Ovary (tissue), 9 donors: Measurements from ENCODE around the gene CDC42BPA. TPM values are rescaled to one million over a fixed set of nuclear protein-coding genes. Genes with fewer than 3 reads are reported as not detected.

Experiments used
- DNase-seq, 5 donors: peaks; one replicate each; pipeline ENCODE4 v3.0.0-alpha.2; 2019 to 2020
- H3K27ac ChIP-seq, 2 donors: fragments of 200-600 bp; one replicate each; pipeline versions ENCODE4 v1.5.1 to v1.8.0; 2019 to 2022
- H3K27me3 ChIP-seq: fragments of 200-600 bp; one replicate; pipeline ENCODE4 v1.8.0; 2022
- H3K36me3 ChIP-seq: fragments of 200-600 bp; sonication (generic); one replicate; pipeline ENCODE4 v1.5.1; 2019
- H3K4me1 ChIP-seq: one replicate; pipeline ENCODE4 v1.8.1; 2013; ENCODE audit warnings: mild to moderate bottlenecking, moderate library complexity; ENCODE audit not compliant: insufficient read depth
- H3K4me3 ChIP-seq: fragments of 200-600 bp; sonication (generic); one replicate; pipeline ENCODE4 v1.5.1; 2017
- H3K9me3 ChIP-seq, 2 donors: fragments of 200-600 bp in 1 of 2; sonication (generic) in 1 of 2; one replicate each; pipeline versions ENCODE4 v1.5.1 to v1.8.1; 2013 to 2019; ENCODE audit warnings: mild to moderate bottlenecking in 1 of 2, moderate library complexity in 1 of 2
- EP300 ChIP-seq: sonication (generic); formaldehyde crosslinking; IDR thresholded peaks from one replicate; pipeline ENCODE4 v1.6.1; 2017; ENCODE audit warnings: antibody characterized with exemption
- POLR2A ChIP-seq: fragments of 450-650 bp; IDR thresholded peaks from one replicate; pipeline ENCODE4 v1.6.1; 2017; ENCODE audit warnings: antibody characterized with exemption, mild to moderate bottlenecking, moderate library complexity
- WGBS, 3 donors: extraction: QIAGEN DNeasy Blood & Tissue Kit in 1 of 3; methylation state at CpG; one replicate each; pipeline versions ENCODE4 v1.1.5 to v1.1.7; 2013 to 2017; 5-methylcytosine and 5-hydroxymethylcytosine counted together
- intact Hi-C, 4 donors: fragments of 100-400 bp; cut with DNase I; formaldehyde crosslinking; loops; one replicate each; pipeline versions ENCODE4 v1.11.0 to v1.15.1; 2022 to 2023
- polyA plus RNA-seq, 2 donors: library from polyadenylated mRNA; stranded (reverse); fragments of 200-250 nt in 1 of 2; fragments of 350-450 nt in 1 of 2; fragmentation: Illumina TruSeq in 1 of 2; extraction: RNeasy Lipid Tissue Mini Kit (QIAGEN cat#74804) in 1 of 2; gene quantifications; one replicate each; pipeline ENCODE4 v1.2.3, GENCODE V29; 2013 to 2014
- total RNA-seq, 7 donors: library from RNA; depleted of rRNA in 2 of 7; stranded (reverse); fragments of >200 nt in 2 of 7; fragmentation: NEBNext Ultra II Directional in 3 of 7; extraction: Animal tissue kit (Norgen Biotek cat#: 25700) in 3 of 7; gene quantifications; one replicate each; pipeline versions ENCODE4 v1.1.0 to v1.2.4, GENCODE V29; 2016 to 2023
- TF ChIP-seq, protein P1 (sequence below), 3 donors: fragments of 450-650 bp in 2 of 3; fragments of 200-600 bp in 1 of 3; IDR thresholded peaks; one replicate each; pipeline versions ENCODE4 v1.5.1 to v1.8.0; 2016 to 2022; ENCODE audit warnings: antibody characterized with exemption in 3 of 3, mild to moderate bottlenecking in 1 of 3
- donor health status: DM: no; HTN: no; CAD: no; lungs with moderate emphysema.
- donor health status: DM: no; HTN: no; CAD: no.
- donor health status: Bipolar disorder and iron deficiency.
- donor health status: DM: yes; HTN: yes; CAD: no.
- donor health status: DM: no; HTN: no; CAD: no.
- donor health status: DM: yes; HTN: yes; CAD: no.

The CDC42BPA gene
- total and polyA plus RNA-seq, 9 donors, result 11.1 to 56.2 (median 40.2) TPM

DNA sequence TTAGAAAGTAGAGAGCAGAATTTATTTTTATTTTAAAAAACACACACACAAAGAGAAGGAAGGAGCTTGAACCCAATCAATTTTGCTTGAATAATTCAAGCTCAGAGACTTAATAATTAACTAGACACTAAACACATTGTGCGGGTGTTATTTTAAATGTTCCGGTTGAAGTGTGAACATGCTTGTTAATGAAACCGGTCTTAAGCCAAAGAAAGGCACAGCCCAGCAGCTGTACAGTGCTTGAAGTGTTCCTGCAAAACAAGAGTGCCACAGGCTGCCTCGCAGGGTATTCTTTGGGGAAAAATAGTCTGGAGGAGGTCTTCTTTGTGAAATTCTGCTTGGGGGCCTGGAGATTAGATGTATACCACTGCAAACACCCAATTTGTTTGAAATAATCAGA is 2.2 kb upstream of the CDC42BPA start:
- no peak overlapping the region for H3K27ac ChIP-seq
- H3K9me3 ChIP-seq, result no peaks in the 10 kb centered on the region
- H3K36me3 ChIP-seq, result no peaks in the 10 kb centered on the region
- DNase-seq, result no peak
- H3K4me1 ChIP-seq, result no peaks in the 10 kb centered on the region
- no peaks in the 10 kb centered on the region for H3K27me3 ChIP-seq
- TF ChIP-seq POLR2A (no peak), EP300 (no peak)
- TF ChIP-seq, protein P1, sequence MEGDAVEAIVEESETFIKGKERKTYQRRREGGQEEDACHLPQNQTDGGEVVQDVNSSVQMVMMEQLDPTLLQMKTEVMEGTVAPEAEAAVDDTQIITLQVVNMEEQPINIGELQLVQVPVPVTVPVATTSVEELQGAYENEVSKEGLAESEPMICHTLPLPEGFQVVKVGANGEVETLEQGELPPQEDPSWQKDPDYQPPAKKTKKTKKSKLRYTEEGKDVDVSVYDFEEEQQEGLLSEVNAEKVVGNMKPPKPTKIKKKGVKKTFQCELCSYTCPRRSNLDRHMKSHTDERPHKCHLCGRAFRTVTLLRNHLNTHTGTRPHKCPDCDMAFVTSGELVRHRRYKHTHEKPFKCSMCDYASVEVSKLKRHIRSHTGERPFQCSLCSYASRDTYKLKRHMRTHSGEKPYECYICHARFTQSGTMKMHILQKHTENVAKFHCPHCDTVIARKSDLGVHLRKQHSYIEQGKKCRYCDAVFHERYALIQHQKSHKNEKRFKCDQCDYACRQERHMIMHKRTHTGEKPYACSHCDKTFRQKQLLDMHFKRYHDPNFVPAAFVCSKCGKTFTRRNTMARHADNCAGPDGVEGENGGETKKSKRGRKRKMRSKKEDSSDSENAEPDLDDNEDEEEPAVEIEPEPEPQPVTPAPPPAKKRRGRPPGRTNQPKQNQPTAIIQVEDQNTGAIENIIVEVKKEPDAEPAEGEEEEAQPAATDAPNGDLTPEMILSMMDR (IDR thresholded peaks at IDR 0.05), result no peak
- 80 to 89% (median 83%) methylated on average over 4 of the region's 4 CpGs for WGBS, 3 donors
- H3K4me3 ChIP-seq, result no peak overlapping the region
- intact Hi-C loops, result no loop called here

- intact Hi-C loops, result loop anchor here in 1 of 4 donors (5.0 kb wide), 1 partner anchor 407 kb away; no protein-coding TSS in a partner anchor
- Histone ChIP-seq H3K9me3 (no peaks in the 10 kb centered on the region), H3K4me3 (peak overlapping the region; percentile 85), H3K36me3 (no peaks in the 10 kb centered on the region), H3K27me3 (no peaks in the 10 kb centered on the region), H3K4me1 (no peaks in the 10 kb centered on the region), H3K27ac (peak overlapping the region; percentile 97 to 98)
- DNase-seq, result peak; percentile 57 to 71 (median 63)
- no peak for TF ChIP-seq EP300
- no peak for TF ChIP-seq POLR2A
- TF ChIP-seq, protein P1 (IDR thresholded peaks at IDR 0.05), result no peak
- 3 to 9% (median 5%) methylated on average over 21 to 30 of the region's 30 CpGs for WGBS, 3 donors
These were observed 738 bp upstream of the CDC42BPA start for GRCh38 chr1:227318853-227319607.

DNA sequence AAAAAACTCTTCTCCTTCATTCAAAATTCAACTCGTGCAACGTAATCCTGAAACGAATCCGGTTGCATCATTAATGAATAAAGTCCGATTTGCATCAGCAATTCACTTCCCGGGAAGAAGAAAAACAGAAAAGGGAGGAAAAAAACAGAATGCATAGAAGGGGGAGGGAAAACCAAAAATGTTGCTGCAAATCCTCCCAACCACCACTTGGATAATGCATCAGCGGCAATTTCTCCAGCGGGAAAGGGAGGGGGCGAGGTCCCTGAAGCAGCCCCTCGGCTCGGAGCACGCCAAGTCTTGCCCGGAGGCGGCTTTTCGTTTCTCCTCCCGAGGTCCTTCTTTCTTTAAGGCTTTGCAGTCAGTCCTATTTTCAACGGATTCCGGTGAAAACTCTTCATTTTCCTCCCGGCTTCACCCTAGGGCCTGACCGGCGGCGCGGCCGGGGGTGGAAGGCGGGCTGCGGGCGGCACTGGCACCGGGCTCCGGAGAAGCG is 723 bp downstream of the CDC42BPA start:
- Histone ChIP-seq H3K9me3 (no peaks in the 10 kb centered on the region), H3K4me3 (peak overlapping the region; percentile 85), H3K36me3 (no peaks in the 10 kb centered on the region), H3K27ac (peak overlapping the region; percentile 97 to 98), H3K27me3 (no peaks in the 10 kb centered on the region), H3K4me1 (no peaks in the 10 kb centered on the region)
- TF ChIP-seq EP300 (no peak), POLR2A (no peak)
- TF ChIP-seq, protein P1 (IDR thresholded peaks at IDR 0.05), result peak in 2 of 3 donors; percentile 21 to 22
- peak; percentile 38 to 61 (median 52) for DNase-seq
- WGBS, 3 donors, result 0 to 1% (median 0%) methylated on average over 30 of the region's 30 CpGs
- intact Hi-C loops, result loop anchor here in 1 of 4 donors (5.0 kb wide), 1 partner anchor 405 kb away; no protein-coding TSS in a partner anchor

DNA sequence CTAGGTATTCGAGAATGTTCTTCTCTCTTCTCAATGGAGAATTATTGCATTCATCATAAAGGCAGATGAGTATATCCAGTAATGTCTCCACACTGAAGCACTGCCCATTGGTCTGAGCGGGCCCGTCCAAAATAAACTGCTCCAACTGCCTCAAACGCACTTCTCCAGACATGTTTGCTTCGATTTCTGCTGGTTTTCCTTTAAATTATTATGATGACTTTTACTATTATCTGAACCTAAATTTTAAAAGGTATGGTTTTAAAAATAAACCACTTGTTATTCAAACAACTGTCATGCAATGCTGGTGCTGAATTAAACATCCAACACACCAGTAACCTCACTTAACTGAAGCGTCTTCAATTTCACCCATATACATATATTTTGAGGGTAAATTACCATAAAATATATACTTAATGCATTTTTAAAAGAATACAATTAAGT is 1.3 kb downstream of the CDC42BPA start:
- H3K4me3 ChIP-seq, result peak overlapping the region; percentile 85
- H3K27me3 ChIP-seq, result no peaks in the 10 kb centered on the region
- intact Hi-C loops, result loop anchor here in 1 of 4 donors (5.0 kb wide), 1 partner anchor 405 kb away; no protein-coding TSS in a partner anchor
- DNase-seq, result no peak
- no peaks in the 10 kb centered on the region for H3K4me1 ChIP-seq
- 3 to 7% (median 7%) methylated on average over 6 of the region's 6 CpGs for WGBS, 3 donors
- H3K27ac ChIP-seq, result no peak overlapping the region
- TF ChIP-seq POLR2A, result no peak
- TF ChIP-seq EP300, result no peak
- TF ChIP-seq, protein P1 (IDR thresholded peaks at IDR 0.05), result no peak
- no peaks in the 10 kb centered on the region for H3K36me3 ChIP-seq
- no peaks in the 10 kb centered on the region for H3K9me3 ChIP-seq
